Kidney capillary endothelial cell (primary cell): ENCODE results near the gene CELF4.
A peak's percentile ranks its signal among the peaks of the same experiment; 100 is the strongest.
"Not testable (repeated sequence)": the region's sequence is repeated elsewhere in the genome, so short reads cannot be mapped to it uniquely, and the experiment has no call there.

Source experiments
- DNase-seq: peaks from one replicate; pipeline ENCODE4 v3.0.0-alpha.2; 2018; ENCODE audit warnings: low spot score

CELF4 gene

DNA sequence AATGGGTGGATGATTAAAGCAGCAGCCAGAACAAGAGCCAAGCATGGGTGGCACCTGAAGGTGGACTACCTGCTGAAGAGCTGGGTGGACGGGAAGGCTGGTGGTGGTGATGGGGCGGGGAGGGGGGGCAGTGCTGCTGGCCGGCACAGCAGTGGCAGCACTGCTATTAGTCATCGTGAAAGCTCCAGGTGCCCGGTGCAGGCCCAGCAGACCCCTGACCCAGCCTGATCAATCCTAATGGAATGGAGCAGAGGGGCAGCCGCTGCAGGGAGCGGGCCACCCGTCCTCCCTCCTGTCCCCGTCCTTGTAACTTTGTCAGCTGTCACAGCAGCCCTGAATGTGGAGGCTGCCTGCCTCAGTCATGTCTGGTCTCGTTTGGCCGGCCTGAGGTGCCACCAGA is 174.9 kb downstream of the CELF4 start:
- no peak for DNase-seq

DNA sequence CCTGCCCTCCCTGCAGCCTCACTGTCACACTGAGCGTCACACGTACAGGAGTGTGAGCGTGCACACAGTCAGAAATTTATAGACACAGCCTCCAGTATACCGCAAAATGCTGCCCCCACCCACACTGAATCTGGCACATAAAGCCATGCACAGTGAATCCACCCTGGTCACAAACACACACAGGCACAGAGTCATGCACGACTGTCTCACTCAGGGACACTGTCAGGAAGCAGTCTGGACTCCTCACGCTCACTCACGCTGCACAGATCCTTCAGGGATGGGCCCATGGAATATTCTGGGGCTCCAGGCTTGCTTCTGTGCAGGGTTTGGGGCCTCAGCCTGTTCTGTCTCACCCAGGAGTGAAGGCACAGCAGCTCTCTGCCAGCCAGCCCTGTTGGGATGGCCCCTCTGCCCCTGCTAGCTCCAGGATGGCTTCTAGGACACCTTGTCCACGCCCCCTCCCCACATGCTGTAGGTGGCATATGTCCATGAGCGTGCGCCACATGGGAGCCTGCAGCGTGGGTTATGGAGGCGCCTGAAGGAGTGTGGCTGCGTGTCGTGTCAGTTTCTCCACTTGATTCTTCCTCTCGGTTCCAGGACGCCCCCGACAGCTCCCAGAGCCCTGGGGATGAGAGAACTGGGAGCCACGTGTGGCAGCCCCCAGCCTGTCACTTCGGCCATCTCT is 175.8 kb downstream of the CELF4 start:
- no peak for DNase-seq

DNA sequence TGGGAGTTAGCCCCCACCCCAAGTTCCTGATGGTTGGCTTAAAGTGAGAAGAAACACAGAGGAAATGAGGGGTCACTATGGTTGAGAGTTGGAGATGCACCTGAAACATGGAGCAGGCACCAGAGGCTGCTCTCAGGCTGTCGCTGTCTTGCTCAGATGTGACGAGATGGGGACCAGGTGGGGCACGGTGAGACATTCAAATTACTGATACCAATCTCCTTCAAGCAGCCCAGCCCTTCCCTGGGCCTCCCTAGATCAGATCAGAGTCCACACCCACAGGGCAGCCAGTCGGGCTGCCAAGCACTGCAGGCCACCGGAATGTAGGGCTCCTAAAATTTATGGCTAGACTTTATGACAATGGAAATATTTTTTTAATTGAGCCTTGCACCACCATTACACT is 176.6 kb downstream of the CELF4 start:
- DNase-seq: no peak

DNA sequence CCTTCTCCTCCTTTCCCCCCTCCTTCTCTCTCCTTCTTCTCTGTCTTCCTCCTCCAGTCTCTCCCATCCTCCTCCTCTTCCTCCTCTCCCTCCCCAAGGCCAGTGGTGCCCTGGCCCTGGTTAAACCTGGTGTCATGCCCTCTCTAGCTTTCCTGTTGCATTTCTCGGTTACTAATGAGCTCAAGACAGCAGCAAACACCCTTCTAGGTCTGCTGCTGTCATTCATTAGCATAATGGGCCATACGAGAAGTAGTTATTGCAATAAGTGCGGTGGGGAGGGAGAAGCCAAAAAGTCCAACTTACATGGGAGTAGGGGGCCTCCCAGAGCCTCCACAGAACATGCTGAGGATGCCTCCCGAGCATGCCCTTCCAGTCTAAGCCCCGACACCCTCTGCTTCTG is 177.2 kb downstream of the CELF4 start:
- no peak for DNase-seq

DNA sequence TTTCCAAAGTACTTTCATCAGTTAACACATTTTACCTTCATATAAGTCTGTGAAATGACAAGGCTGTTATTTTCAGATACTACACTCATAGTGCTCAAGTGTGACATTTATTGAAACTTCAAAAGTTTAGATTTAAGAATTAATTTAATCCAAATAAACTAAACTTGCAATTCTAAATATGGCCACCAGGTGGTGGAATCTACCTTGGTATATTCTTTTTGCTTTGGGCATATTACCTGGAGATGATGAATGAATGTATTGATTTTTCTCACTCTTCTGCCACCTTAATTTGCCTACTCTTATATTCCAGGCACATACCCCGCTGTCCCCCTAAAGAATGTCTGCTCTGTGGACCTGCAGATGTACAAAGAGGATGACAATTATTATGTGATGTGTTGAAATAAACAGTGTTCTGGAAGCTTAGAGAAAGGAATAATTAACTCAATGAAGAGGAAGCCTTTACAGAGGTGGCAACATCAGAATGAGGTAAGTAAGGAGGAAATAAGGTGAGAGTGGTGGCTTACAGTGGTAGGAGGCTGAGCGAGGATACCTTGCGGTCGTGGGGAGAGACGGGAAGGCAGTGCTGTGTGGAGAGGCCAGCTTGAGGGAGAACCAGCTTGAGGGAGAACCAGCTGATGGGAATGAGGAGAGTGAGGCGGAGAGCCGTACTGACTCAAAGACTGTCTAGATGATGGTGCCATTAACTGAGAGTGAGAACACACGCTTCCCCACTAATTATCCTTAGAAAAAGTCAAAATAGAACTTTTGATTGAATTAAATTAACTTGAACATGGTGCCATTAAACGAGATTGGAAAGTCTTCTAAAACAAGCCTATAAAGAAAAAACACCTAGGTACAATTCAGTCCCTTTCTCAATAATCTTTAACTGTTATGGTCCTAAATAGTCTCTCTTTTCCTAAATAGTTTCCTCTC is 179.5 kb downstream of the CELF4 start:
- peak; percentile 26 for DNase-seq

DNA sequence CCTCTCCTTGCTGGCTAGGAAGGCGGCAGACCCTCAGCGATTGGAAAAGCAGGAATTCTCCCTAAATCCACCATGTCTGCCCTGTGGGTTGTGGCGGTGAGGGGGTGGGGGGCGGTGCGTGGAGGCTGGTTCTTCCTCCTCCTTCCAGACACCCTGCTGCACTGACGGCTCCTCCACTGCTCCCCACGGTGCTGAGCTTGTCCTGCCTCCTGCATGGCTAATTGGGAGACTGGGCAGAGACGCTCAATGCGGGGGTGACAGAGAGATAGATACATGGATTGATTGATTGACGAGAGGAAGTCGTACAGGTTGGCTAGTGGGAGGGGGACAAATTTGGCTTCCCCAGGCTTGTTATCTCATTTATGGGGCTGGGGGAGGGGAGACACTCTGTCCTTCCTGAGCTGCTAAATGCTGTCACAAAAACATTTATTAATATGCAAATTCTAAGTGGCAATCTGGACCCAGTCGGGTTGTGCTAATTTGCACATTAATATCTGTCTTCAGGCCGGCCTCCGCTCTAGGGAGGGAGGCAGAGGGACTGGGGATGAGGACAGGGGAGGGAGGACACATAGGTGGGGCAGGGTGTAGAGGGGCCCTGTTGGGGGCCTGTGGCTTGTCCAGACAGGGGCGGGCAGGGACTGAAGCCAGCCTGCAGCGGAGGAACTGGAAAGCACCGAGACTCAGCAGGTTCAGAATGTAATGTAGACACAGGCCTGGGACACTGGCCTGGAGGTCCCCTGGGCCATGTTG is 181.6 kb downstream of the CELF4 start:
- DNase-seq: no peak

DNA sequence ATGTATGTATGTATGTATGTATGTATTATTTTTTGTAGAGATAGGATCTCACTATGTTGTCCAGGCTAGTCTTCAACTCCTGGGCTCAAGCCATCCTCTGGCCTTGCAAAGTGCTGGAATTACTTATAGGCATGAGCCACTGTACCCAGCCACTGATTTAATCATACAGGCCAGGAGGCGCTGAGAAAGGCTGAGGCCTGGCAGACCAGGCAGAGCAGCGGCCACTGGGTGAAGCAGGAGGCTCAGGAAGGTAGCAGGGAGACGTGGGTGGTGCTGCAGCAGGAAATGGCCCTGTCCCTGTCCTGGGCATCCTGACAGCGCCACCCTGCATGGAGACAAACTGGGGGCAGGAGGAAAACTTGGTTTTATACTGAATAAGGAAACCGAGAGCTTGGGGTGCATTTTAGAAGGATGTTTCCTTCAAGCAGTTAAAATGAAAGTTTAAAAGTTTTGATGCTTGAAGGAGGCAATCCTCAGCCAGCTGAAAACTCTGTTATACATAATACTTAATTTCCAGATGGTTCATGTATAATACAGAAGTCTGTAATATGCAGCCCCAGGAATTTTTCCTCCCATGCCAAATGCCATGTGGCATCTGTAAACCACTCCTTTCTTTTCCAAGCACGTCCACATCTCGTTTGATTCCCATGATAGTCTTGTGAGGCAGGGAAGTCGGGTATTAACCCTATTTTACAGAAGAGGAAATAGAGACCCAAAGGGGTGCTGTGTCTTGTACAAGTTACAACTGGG is 182.4 kb downstream of the CELF4 start:
- no peak for DNase-seq

DNA sequence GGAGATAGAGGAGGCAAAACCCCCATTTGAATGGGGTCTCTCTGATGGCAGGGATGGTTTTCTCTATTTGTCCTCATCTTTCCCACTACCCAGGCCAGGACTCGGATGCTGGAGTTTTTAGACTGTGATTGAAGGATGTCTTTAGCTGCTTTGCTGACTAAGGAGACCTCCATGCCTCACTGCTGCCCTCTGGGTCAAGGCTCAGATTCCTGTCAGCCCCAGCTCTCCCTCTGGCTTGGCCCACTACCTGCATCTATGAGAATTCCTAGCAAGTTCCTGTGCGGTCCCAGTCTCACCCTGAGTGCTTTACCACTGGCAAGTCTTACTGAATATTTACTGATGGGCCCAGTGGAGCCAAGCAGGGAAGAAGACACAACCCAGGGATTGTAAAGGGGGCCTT is 184.0 kb downstream of the CELF4 start:
- DNase-seq: no peak

DNA sequence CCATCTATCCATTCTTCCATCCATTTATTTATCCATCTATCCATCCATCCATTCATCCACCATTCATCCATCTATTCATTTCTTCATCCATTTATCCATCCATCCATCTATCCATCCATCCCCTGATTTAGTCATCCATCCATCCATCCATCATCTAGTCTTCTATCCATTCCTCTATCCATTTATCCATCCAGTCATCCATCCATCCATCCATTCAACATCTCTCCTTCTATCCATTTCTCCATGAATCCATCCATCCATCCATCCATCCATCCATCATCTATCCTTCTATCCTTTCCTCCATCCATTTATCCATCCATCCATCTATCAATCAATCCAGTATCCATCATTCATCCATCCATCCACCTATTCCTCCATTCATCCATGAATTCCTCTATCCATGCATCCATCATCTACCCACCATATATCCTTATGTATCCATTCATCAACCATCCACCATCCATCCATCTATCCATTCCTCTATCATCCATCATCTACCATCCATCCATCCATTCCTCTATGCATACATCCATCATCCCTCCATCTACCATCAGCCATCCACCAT is 185.0 kb downstream of the CELF4 start:
- no peak for DNase-seq

DNA sequence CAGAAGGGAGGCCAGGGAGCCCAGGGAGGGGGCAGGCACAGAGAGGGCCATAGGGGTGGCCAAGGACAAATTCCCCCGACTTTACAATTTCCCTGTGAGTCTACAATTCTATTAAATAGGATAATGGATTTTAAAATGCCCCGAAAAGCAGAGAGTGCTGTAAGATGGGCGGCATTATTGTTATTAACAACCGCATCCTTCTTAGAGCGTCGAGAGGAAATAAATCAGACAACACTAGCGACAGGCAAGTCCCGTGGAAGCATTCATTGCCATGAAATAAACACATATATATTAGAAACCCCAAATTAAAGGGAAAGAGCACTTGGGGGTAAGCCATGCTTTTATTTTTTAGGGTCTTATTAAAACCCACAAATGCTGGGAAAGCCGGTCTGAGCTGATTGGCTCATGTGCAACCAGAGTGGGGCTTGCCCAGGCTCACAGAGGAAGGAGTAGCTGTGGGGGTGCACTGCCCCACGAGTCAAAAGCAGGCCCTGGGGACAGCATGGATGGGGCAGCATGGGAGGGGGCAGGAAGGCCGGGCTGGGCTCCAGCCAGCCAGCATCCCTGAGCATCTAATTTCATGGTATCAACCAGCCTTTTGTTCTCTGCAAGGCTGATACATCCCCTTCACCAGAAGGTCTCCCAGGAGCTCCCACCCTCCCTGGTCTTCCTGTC is 187.1 kb downstream of the CELF4 start:
- no peak for DNase-seq

DNA sequence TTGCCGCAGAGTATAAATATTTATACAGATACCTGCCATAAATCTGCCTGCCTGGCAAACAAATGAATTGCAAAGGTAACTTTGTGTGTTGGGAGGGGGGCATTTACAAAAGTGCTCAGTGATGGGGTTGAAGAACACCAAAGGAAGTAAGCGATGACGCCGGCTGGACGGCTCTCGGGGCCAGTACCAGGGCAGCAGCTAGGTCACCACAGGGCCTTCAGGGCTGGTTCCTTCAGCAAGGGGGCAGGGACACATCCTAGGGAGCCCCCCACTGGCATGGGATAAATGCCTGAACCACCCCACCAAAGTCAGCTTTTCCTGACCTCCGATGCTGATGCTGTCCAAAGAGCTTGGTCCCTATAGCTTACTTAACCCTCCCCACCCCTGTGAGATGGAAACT is 190.4 kb downstream of the CELF4 start:
- DNase-seq: no peak

DNA sequence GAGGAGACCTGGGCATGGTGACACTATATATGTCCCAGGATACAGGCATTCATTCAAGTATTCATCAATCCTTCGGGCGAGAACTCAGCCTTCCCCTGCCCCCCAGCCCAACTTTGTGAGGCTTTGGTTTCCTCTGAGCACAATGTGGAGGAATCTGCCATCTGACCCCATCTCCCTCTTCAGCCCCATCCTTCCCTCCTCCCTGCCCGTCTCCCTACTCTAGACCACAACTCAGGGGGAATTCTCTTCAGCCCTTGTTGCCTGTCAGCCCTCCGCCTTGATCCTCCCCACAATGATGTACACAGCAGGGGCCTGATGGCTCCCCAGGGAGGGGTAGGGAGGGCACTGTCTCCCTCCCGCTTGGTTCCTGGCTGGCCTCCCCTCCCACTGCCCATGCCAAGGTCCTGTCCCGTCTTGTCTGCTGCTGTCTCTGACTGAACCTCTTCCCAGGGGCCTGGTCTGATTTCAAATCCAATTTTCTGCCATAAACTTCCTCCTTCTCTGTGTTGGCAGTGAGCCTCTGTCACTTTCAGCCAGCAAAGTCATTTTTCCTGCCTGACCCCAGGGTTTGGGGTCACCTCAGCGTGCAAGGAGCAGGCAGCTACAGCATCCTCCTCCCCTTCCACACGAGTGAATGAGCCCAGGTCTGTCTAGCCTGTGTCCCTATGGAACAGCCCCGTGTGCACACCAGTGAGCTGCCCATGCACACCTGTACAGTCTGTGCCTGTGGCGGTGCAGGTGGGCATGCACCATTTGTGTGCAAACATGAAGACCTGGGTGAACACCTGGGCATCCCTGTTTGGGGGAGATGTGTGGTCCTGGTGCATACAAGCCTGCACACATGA is 197.3 kb downstream of the CELF4 start:
- DNase-seq: no peak

DNA sequence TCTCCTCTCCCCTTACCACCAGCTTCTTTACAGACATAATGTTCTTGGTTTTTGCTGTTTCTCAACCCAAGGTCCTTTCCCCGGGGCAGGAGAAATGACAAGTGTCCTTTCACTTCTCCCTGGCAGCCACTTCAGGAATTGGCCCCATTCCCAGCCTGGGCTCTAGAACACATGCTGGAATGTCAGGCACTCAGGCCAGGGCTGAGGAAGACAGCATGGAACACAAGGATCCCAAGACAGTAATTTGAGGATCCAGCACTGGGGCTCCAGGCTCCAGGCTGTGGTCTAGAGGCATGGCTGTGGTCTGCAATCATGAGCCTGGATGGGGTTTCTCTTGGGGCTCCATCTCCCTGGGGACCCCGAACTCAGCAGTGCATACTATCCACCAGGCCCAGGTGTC is 201.4 kb downstream of the CELF4 start:
- no peak for DNase-seq

DNA sequence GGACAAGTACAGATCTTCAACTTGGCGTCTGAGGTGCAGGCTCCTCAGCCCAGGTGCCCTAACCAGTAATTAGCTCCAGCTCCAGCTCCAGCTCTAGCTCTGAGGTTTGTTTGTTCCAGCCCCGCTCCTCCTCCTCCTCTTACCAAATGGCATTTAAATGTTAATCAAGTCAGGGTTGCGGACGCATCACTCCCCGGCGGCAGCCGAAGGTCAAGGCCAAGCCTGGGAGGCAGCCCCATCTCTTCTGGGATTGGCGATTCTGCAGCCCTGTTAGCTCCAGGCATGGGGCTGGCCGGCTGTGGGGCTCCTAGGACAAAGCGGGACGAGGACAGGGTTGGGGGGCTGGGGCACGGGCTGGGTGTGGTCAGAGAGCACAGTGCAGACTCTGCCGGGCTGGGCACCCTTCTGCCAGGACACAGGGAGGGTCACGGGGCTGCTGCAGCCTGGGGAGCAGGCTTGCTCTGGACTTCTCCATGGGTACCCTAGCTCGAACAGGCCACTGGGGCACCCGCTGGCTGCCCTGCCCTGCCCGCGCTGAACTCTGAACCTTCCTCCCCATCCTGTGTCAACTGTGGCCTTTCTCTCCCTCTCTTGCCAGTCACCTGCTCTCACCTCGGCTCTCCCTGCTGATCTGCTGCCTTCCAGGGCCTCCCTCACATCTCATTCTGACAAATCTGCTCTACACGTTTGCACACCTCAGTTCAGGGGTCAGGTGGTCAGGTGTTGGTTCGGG is 203.3 kb downstream of the CELF4 start:
- no peak for DNase-seq

DNA sequence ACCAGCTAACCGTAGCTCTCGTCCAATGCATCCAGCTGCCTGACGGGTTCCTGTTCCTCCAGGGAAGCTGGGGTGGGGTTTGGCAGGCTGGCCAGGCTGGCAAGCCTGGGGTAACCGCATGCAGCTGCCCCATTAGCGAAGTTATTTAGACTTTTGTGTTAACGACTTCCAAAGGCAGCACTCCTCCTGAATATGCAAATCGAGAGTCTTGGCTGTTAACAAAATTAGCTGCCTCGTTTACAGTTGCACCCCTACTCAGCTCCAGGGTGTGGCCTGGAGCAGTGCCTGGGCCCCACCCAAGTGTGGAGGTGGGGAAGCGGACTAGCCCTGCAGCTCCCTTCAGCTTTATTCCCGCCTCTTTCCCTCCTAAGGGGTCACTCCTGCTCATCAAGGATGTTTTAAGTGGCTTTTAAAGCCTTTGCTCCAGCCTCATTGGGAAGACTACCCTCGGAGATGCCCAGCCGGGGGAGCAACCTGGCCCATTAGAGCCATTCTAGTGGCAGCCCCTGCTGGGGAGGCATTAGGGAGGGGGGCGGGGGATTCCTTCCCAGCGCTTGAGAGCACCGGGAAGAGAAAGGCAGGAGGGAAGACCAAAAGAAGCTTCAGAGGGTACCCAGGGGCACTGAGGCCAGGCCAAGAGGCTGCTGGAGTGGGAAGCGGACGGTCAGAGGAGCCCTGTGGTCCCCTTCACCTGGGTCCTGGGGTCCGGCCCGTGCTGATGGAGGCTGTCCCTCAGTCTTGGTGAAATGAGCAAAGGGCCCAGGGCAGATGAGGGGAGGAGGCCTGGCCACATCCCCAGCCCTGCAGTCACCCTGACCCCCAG is 204.1 kb downstream of the CELF4 start:
- DNase-seq: no peak

DNA sequence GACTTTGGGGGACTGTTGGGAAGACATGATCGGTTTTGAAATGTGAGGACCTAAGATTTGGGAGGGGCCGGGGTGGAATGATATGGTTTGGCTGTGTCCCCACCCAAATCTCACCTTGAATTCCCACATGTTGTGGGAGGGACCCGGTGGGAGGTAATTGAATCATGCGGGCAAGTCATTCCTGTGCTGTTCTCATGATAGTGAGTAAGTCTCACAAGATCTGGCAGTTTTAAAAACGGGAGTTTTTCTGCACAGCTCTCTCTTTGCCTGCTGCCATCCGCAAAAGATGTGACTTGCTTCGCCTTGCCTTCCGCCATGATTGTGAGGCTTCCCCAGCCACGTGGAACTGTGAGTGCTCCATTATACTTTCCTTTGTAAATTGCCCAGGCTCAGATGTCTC is 207.5 kb downstream of the CELF4 start:
- not testable (repeated sequence) for DNase-seq

DNA sequence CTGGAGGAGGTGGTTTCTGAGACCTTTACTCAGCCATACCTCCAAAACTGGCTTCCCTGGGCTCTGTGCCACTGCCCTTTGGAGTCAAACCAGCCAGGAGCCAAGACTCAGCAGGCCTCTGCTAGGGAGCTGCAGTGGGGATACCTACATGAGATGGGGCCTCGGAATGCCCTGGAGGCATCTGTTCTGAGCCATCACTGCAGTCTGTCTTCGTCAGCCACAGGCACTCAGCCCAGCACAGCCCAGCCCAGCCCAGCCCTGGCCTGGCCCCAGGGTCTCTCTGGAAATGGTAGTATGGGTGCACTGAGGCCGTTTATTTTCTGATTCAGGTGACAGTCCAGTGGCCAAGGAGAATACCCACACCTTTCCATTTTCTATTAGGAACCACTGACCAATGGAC is 209.8 kb downstream of the CELF4 start:
- no peak for DNase-seq

DNA sequence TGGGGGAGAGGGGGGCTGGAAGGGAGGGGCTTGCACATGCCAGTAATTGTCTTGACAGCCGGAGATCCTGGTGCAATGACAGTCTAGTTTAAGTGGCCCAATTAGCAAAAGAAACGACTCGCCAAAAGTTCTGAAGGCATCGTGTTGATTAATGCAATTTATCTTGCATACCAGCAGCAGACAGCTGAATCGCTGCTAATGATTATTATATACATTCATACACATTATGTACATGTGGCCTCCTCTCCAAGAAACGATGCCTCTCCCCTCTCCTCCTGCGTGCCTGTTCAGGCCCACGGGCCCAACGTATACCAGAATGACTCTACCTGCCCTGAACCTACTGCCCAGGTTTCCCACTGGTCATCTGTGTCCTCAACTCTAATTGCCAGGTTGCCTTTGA is 214.5 kb downstream of the CELF4 start:
- no peak for DNase-seq

DNA sequence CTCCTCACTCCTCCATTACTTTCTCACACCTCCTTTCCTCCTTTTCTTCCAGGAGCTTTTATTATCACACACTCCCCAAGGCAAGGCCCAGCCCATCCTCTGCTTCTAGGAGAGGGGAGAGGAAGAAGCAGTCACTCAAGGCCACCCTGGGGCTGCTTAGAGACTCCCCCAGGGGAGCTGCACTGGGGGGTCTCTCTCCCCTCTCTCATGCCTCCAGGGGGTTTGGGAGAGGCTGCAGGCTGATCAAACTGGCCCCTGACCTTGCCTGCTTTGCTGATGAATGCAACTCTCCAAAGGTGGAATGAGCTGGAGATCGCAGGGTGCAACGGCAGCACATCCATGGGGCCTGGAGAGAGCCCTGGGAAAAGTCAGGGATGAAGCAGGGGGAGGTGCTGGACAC is 216.9 kb downstream of the CELF4 start:
- DNase-seq: no peak
